K562 (cell line): ENCODE data around the gene SH3PXD2B. TPM values are rescaled to one million over a fixed set of nuclear protein-coding genes. Genes with fewer than 3 reads are reported as not detected.

Experiments used
- ARNT ChIP-seq, 2 experiments: fragments of 450-650 bp; IDR thresholded peaks; 2 replicates each; pipeline ENCODE4 v1.6.1; 2016; ENCODE audit warnings: mild to moderate bottlenecking in 1 of 2
- GTF2E2 ChIP-seq: fragments of 200-800 bp; sonication (Bioruptor generic); IDR thresholded peaks from 2 replicates; pipeline ENCODE4 v1.6.1; 2016; ENCODE audit warnings: missing genetic modification characterization, missing compliant biosample characterization
- HDAC6 ChIP-seq: IDR thresholded peaks from 2 replicates; pipeline ENCODE4 v1.6.1; 2012; ENCODE audit warnings: low read depth, mild to moderate bottlenecking, control low read depth, inconsistent platforms, low read length, moderate library complexity
- HNRNPL ChIP-seq: fragments of 200-400 bp; formaldehyde crosslinking; IDR thresholded peaks from 2 replicates; pipeline ENCODE4 v1.6.1; 2017; ENCODE audit warnings: low read depth, mild to moderate bottlenecking, low read length
- MXI1 ChIP-seq: IDR thresholded peaks from 2 replicates; pipeline ENCODE4 v1.6.1; 2011; ENCODE audit warnings: low read depth, mild to moderate bottlenecking, improper control_type of control experiment, low read length
- RUNX1 ChIP-seq: sonication (generic); IDR thresholded peaks from 2 replicates; pipeline ENCODE4 v1.6.1; 2016; ENCODE audit warnings: antibody characterized with exemption, low read depth
- TFAM ChIP-seq: fragments of 250-450 bp; sonication (Bioruptor Pico); conservative IDR thresholded peaks from 2 replicates; pipeline ENCODE4 v1.5.0; 2021; ENCODE audit warnings: mild to moderate bottlenecking, moderate library complexity
- ZMIZ1 ChIP-seq, 2 experiments: fragments of 150-350 bp in 1 of 2; IDR thresholded peaks; 2 replicates each; pipeline ENCODE4 v1.6.1; 2012 to 2016; ENCODE audit warnings: low read depth in 2 of 2, low read length in 2 of 2, mild to moderate bottlenecking in 1 of 2, moderate library complexity in 1 of 2
- ZSCAN29 ChIP-seq: fragments of 450-650 bp; IDR thresholded peaks from 2 replicates; pipeline ENCODE4 v1.6.1; 2017
- polyA plus RNA-seq, 8 experiments: library from polyadenylated mRNA; depleted of rRNA in 4 of 8; stranded (reverse) in 5 of 8; unstranded in 3 of 8; fragments of >200 nt; fragmentation: Nextera tagmentation in 2 of 8; fragmentation: Illumina TruSeq in 1 of 8; extraction: Ambion mirVana in 2 of 8; extraction: Trizol in 1 of 8; gene quantifications; 2 replicates each; pipeline versions ENCODE4 v1.2.1 to v1.2.3, GENCODE V29; 2011 to 2014; ENCODE audit warnings: inconsistent platforms in 1 of 8, missing spikeins in 1 of 8
- total RNA-seq, 7 experiments: library from RNA; depleted of rRNA in 6 of 7; stranded (reverse); fragments of >200 nt in 6 of 7; fragmentation: Illumina TruSeq in 2 of 7; extraction: Trizol in 2 of 7; gene quantifications; 2 replicates each; pipeline versions ENCODE4 v1.2.1 to v1.2.3, GENCODE V29; 2011 to 2021; ENCODE audit warnings: low replicate concordance in 1 of 7

SH3PXD2B gene
- total and polyA plus RNA-seq, 9 of the 15 experiments (the other 6 are each of a cell fraction or from before 2014, with no cell fraction given): 0.04 to 0.66 (median 0.19) TPM

GRCh38 chr5:172351240-172351778 is 103.0 kb downstream of the SH3PXD2B start (continued):
- TF ChIP-seq ZMIZ1 (IDR thresholded peaks at IDR 0.05; ENCODE audit: low read depth in 2 of 2, low read length in 2 of 2) (no peak), HDAC6 (no peak), GTF2E2 (no peak), ARNT (IDR thresholded peaks at IDR 0.05) (no peak), RUNX1 (no peak), TFAM (CRISPR knock-in tag) (no peak), MXI1 (no peak), HNRNPL (no peak), ZSCAN29 (no peak)
